HK-2 (cell line): ENCODE data around the gene HTD2.
"Not testable (repeated sequence)": the region's sequence is repeated elsewhere in the genome, so short reads cannot be mapped to it uniquely, and the experiment has no call there.

ENCODE experiments used
- DNase-seq: peaks from one replicate; pipeline ENCODE4 v3.0.0-alpha.2; 2018; ENCODE audit not compliant: unreplicated experiment

Gene HTD2

DNA sequence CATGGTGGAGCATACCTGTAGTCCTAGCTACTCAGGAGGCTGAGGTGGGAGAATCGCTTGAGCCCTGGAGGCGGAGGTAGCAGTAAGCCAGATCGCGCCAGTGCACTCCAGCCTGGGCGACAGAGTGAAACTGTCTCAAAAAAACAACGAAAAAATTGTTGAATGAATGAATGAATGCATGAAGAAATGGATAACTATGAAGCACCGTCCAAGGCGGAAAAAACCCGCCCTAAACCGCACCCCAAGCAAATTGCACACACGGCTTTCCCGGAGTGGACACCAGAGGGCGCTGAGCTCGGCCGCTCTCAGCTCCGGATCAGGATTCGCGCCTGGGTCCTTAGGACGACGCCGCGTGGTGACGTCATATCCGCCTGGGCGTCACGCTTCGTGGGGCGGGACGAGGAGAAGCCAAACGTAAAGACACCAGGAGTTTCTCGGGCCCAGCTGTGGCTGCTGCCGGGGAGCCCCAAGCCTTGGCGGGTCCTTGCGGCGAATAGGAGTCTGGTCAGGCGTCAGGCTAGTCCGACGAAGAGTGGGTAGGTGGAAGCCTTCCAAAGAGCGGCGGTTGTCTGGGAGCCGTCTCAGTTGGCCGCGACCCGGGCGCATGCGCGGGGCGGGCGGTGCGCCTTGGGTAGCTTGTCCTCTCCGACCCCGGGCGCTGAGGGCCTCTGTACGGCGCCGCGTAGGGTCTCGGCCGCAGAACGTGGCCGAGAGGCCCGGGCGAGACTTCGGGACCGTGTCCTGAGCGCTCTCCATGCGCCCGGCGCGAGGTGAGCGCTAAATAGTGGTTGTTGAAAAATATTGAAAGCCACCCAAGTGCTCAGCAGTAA, at the start of gene HTD2, which contains the start of gene RPP14:
HTD2 (plus strand) TSS at position 639 of the 830 bp plus-strand sequence. CDS start 11,094 bp downstream, outside the sequence.
RPP14 (plus strand) TSS at position 364 of the 830 bp plus-strand sequence. CDS start 4,085 bp downstream, outside the sequence.
- DNase-seq = peak; percentile 93

DNA sequence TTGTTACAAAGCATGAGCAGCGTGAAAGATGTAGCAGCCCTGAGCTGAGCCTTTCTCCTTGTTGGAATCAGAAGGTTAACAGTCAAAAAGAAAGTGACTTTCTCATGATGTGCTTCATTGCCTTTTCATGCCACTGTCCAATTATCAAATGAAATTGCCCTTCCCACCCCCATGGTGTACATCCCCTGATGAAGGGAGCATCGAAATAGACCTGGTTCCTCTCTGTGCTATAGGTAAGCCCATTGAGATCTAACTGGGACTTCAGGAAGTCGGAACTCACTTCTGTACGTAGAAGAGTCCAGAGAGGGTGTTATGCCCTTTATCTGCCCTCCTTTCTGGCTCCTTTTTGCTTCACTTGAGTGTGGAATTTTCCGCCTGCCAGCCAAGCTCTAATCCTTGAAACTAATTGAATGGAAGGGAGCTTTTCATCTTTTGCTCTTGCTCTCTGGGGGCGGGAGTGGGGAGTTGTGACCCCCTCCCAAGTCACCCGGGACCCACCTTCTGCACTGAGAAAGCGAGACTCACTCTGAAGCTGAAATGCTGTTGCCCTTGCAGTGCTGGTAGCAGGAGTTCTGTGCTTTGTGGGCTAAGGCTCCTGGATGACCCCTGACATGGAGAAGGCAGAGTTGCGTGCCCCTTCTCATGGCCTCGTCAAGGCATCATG, 47.8 kb upstream of the HTD2 start:
- DNase-seq = no peak

DNA sequence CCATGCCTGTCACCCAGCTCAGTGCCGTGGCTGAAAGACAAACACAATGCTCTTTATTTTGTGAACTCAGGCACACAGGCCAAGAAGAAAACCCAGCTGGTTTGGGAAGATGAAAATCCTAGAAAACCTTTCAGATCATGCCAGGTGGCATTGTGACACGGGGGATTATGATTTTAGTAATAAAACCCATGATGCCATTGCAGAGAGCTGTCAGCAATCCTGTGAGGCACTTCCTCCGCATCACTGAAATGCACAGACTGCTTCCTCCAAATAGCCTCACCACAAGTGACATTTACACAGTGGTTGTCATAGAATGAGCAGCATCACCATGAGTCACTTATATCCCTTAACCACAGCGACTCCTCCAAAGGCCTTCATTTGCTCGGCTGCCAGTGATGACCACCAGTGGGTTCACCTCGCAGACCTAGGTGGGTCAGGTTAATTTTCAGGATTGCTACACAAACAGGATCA, 46.0 kb upstream of the HTD2 start:
- peak; percentile 32 for DNase-seq

DNA sequence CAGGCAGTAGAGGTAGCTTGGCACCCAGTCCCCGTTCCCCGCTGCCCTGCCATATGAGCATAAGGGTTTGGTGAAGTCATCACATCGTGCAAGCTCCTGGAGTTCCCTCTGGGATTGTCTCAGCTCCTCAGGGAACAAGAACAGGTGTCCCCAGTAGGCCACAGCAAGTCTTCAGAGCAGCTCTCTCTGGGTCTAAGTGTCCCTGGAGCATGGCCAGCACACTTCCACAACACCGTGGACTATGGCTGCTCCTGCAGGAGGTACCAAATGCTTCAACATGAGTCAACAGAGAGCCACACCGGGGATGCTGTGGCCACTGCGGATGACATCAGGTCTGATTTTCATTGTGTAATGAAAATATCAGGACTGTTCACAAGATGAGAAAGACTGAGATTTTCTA, 45.6 kb upstream of the HTD2 start:
- peak; percentile 18 for DNase-seq

DNA sequence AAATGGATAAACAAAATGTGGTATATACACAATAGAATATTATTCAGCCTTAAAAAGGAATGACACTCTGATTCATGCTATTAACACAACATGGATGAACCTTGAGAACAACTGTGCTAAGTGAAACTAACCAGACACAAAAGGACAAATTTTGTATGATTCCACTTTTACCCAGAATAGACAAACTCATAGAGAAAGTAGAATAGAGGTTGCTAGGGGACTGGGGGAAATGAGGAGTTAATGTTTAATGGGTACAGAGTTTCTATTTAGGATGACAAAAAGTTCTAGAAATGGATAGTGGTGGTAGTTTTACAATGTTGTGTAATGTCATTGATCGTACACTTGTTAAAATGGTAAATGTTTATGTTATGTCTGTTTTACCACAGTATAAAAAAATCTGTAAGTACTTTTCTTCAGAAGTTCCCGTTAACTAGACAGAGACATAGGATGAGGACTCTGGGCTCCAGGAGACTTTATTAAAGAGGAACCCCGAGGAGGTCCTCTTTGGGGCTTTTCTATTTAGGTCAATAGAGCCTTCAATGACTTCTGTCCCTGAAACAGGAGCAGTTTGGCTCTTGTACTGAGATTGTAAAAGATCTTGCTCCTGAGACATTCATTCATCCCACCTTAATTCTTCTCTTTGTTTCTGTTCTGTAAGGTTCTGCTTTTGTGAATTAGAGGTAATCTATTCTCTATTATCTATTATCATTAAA, 44.2 kb upstream of the HTD2 start:
- DNase-seq = no peak

DNA sequence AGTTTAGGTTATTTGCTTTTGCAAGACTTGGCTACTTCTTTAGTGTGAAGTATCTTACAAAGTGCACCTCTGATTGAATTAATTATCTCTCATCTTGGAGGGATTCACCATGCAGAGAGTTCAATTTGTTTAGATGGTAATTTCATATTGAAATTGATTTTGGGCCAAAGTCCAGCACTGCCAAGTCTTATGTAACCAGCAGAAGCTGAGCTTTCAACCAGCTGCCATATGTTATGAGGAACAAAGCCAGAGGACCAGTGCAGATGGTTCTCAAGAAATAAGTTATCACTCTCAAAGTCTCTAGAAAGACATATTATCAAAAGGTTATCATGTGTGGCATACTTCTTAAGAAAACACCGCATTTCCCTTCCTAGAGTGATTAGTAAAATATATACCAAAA, 39.7 kb upstream of the HTD2 start:
- DNase-seq = no peak

DNA sequence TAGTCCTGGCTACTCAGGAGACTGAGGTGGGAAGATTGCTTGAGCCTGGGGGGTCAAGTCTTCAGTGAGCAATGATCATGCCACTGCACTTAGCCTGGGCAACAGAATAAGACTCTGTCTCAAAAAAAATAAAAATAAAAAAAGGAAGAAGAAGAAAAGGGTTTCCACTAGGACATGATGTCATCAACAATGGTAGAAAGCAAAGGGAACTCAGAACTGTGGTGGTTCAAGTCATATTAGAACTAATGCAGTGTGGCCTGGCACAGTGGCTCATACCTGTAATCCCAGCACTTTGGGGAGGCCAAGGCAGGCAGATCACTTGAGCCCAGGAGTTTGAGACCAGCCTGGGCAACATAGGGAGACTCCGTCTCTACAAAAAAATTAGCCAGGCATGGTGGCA, 38.8 kb upstream of the HTD2 start:
- DNase-seq = not testable (repeated sequence)

DNA sequence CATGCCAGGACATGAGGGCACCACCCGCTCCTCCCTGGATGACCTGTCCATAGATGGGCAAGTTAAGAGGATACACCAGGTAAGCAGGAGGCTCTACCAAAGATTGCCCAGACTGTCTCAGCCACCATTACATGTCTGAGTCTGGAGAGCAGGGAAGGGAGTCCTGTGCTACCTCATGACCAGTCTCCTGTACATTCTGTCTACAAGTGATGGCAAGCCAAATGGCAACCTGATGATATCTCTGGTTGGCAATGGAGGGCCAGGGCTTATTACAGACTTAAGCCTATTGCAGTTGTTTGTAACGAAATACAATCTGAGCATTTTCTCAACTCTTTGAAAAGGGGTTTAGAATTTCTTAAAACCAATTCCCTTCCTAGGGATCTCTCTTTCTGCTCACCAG, 37.0 kb upstream of the HTD2 start:
- no peak for DNase-seq

DNA sequence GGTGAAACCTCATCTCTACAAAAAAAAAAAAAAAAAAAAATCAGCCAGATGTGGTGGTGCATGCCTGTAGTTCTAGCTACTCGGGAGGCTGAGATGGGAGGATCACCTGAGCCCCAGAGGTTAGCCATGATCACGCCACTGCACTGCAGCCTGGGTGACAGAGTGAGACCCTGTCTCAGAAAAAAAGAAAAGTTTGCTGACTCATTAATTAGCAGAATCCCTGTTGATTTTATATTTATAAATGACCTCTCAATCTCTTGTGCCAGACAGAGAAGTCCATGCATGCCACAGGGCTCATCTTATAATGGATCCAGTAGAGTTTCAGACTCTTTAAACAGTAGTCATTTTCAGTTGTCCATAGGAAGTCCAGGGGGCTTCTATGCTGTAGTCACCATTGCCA, 35.8 kb upstream of the HTD2 start:
- DNase-seq = no peak

DNA sequence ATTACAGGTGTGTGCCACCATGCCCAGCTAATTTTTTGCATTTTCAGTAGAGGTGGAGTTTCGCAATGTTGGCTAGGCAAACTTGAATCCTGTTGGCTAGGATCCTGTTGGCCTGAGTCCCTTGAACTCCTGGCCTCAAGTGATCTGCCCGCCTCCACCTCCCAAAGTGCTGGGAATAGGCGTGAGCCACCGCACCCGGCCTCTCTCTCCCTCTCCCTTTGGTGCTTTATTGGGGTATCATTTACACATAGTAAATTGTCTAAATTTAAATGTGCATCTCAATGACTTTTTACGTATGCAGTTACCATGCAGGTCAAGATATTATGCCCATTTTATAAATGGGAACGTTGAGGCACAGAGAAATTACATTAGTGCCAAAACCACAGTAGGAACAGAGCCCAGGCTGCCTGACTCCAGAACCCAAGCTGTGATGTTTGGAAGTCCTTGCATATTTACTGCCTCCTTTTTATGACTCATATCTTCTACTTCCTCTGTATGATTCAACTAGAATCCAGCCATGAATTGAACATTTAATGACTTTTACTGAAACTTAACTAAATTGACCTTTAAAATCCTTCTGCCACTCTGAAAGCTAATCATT, 34.3 kb upstream of the HTD2 start:
- peak; percentile 12 for DNase-seq

DNA sequence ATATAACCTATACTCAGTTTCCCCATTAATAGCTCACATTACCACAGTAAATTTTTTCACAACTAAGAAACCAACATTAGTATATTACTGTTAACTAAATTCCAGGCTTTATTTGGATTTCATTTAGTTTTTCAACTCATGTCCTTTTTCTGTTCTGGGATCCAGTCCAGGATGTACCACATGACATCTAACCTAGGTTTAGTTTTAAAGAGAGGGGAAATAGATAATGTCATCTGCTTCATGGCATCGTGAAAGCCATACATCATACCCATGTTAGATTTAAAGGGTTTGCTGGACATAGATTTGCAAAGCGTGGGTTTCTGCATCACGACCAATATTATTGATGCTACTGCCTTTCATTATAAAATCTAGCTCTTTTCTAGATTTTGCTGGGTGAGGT, 33.4 kb upstream of the HTD2 start:
- no peak for DNase-seq

DNA sequence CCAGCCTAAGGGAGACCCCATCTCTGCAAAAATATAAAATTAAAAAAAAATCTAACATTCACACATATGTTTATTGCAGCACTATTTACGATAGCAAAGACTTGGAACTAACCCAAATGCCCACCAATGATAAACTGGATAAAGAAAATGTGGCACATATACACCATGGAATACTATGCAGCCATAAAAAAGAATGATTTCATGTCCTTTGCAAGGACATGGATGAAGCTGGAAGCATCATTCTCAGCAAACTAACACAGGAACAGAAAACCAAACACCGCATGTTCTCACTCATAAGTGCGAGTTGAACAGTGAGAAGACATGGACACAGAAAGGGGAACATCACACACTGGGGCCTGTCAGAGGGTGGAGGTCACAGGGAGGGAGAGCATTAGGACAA, 33.0 kb upstream of the HTD2 start:
- DNase-seq = not testable (repeated sequence)

DNA sequence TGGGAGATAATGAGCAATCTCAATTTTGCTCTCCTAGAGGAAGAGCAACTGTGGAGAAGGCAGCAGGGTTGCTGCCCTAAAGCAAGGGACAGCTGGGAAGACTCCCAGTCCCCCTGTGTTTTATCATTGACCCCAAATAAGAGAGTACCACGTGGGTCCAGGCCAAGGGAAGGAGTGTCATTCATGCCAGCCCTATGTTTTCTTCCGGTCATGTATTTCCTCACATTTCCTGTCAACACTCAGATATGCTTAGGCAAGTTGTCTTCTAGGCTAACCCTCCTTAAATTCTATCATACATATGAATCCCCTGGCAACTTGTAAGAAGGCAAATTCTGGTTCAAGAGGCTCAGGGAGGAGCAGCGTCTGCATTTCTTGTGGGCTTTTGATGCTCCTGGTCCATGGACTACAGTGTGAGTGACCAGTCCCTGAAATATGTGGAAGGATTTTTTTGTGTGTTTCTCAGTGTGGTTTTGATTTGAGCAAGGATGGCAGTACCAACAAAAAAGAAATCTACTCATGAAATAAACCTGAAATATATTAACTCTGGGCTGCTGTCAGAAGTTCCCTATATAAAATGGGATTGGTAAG, 32.2 kb upstream of the HTD2 start:
- no peak for DNase-seq

DNA sequence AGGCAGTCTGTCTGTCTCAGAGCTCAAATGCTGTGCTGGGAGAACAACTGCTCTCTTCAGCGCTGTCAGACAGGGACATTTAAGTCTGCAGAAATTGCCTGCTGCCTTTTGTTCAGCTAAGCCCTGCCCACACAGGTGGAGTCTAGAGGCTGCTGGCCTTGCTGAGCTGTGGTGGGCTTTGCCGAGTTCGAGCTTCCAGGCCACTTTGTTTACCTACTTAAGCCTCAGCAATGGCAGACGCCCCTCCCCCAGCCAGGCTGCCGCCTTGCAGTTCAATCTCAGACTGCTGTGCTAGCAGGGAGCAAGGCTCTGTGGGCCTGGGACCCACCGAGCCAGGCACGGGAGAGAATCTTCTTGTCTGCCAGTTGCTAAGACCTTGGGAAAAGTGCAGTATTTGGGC, 25.3 kb upstream of the HTD2 start:
- no peak for DNase-seq

DNA sequence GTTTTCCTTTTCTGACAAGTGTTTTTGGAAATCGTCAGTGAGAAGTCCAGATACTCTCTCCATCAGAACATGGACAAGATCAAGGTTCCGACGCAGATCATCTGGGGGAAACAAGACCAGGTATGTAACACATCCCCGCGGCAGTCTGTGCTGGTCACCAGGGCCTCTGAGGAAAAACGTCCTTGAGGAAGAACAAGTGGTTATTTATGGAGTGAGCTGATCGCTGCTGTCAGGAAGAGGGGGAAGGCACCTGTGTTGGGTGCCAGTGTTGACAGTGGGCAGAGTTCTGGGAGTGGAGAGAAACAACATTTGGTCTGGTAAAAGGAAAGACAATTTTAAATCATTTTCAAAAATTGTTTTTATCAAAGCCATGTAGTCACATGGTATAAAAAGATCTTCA, 21.0 kb upstream of the HTD2 start:
- DNase-seq = no peak

DNA sequence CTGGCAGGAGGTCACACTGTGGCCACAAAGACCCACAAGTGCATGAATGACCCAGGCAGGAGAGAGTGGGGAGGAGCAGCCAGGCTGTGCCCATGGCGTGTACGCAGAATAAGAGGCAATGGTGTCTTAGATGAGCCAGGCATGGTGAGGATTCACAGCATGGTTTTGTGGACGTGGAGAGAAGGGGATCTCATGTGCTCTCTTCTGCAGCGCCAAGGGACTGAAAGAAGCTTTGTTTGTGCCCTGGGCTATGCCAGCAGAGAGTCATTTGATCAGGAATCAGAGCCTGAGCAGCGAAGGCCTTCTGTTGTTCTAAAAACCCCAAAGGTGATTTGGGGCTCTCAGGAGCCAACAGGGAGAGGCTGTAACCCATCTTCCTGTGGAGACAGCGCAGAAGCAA, 19.0 kb upstream of the HTD2 start:
- DNase-seq = no peak

DNA sequence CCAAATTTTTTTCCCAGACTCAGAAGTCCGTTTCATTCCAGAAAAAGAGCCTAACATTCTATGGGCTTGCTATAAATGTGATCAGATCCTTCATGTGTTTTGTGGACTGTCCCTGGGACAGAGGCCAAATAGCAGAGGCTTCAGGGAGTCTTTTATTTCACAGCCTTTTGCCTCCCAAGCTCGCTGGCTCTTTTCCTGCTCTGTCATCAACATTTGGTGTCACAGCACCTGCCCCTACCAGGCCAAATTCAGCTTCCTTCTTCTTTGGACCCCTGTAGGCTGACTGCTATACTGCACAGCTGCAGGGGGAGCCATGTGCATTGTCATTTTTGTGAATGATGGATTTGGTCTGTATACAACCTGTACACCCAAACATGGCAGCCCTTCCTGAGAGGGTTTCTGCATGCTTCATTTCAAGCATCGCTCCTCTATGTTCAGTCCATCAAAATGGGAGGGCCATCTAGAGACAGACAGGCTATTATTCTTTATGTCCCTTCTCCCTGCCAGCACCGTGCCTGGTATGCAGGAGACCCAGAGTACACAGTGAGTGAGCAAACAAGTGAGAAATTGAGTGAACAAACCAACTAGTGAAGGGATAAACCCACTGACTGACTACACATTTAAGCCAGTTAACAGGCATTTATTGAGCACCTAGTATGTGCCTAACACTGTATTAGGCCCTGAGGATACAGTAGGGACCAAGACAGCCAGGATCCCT, 18.1 kb upstream of the HTD2 start:
- DNase-seq = no peak

DNA sequence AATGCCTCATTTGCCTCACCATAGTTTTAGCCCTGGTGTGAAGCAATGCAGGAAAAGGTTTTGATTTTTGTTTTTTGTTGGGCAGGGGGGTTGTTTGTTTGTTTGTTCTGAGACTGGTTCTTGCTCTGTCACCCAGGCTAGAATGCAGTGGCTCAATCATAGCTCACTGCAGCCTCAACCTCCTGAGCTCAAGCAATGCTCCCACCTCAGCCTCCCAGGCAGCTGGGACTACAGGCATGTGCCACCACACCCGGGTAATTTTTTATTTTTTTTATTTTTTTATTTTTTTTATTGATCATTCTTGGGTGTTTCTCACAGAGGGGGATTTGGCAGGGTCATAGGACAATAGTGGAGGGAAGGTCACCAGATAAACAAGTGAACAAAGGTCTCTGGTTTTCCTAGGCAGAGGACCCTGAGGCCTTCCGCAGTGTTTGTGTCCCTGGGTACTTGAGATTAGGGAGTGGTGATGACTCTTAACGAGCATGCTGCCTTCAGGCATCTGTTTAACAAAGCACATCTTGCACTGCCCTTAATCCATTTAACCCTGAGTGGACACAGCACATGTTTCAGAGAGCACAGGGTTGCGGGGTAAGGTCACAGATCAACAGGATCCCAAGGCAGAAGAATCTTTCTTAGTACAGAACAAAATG, 17.2 kb upstream of the HTD2 start:
- DNase-seq = not testable (repeated sequence)

DNA sequence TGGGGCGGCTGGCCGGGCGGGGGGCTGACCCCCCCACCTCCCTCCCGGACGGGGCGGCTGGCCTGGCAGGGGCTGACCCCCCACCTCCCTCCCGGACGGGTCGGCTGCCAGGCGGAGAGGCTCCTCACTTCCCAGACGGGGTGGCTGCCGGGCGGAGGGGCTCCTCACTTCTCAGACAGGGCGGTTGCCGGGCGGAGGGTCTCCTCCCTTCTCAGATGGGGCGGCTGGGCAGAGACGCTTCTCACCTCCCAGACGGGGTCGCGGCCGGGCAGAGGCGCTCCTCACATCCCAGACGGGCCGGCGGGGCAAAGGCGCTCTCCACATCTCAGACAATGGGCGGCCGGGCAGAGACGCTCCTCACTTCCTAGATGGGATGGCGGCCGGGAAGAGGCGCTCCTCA, 15.9 kb upstream of the HTD2 start:
- not testable (repeated sequence) for DNase-seq

DNA sequence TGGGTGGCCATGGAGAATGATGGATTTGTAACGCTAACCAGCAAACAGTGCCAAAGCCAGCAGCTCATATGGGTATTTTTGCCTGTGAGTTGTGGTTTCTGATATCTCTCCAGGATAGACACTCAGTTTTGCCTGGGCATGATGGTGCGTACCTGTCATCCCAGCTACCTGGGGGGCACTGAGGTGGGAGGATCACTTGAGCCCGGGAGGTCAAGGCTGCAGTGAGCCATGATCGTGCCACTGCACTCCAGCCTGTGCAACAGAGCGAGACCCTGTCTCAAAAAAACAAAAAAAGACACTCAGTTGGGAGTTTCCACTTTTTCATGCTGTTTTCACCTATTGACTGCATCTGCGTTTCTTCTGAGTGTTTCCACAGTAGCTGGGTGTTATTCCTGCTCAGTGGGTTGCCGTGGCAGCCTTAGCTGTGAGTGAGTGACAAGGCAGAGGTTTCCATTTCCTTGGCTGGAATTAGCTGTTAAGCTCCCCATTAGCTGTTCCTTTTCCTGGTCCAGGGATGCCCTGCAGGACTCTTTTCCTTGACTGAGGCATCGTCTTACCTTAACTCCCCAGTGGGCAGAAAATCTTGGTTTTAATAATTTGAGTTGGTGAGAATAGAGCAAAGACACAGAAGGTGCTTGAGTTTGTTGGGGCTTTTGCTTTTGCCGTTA, 14.5 kb upstream of the HTD2 start:
- no peak for DNase-seq
